T-helper 2 cell (primary cell): ENCODE results near the gene EMID1.
A peak's percentile ranks its signal among the peaks of the same experiment; 100 is the strongest.

Experiments used
- DNase-seq, 5 experiments: peaks; one replicate each; pipeline versions ENCODE4 v3.0.0 to v3.0.0-alpha.2; 2012 to 2022

The EMID1 gene

GRCh38 chr22:29298641-29299040, 92.9 kb downstream of the EMID1 start:
- DNase-seq: no peak

- DNase-seq: no peak
Observed at GRCh38 chr22:29299136-29299900, 93.6 kb downstream of the EMID1 start.

GRCh38 chr22:29300467-29300806, 94.7 kb downstream of the EMID1 start:
- DNase-seq: no peak

- no peak for DNase-seq
Observed at GRCh38 chr22:29300807-29301601, 95.3 kb downstream of the EMID1 start.

- no peak for DNase-seq
Observed at GRCh38 chr22:29301716-29302401, 96.2 kb downstream of the EMID1 start.

GRCh38 chr22:29302402-29302680, 96.6 kb downstream of the EMID1 start:
- no peak for DNase-seq

- DNase-seq: no peak
Observed at GRCh38 chr22:29302681-29303465, 97.2 kb downstream of the EMID1 start.

- no peak for DNase-seq
Observed at GRCh38 chr22:29305836-29306174, 100.1 kb downstream of the EMID1 start.

GRCh38 chr22:29306175-29306834, 100.6 kb downstream of the EMID1 start, which contains the start of gene GAS2L1:
Gene GAS2L1, plus strand, starts transcription at chr22:29306650. Its CDS starts 1,456 bp downstream, at chr22:29308106.
- peak in 3 of 5 experiments; percentile 24 to 66 (median 25) for DNase-seq

GRCh38 chr22:29306835-29307595, 101.3 kb downstream of the EMID1 start:
- peak in 3 of 5 experiments; percentile 29 to 41 (median 30) for DNase-seq

GRCh38 chr22:29307596-29308147, 102.0 kb downstream of the EMID1 start:
- no peak for DNase-seq

GRCh38 chr22:29308148-29308790, 102.6 kb downstream of the EMID1 start:
- DNase-seq: no peak

GRCh38 chr22:29308791-29309262, 103.1 kb downstream of the EMID1 start:
- DNase-seq: peak in 2 of 5 experiments; percentile 38 to 89
